GM18870 (cell line): ENCODE measurements around the gene FBXO34.
"Not testable (repeated sequence)": the region's sequence is repeated elsewhere in the genome, so short reads cannot be mapped to it uniquely, and the experiment has no call there.

Source experiments
- ATAC-seq: cut with Tn5 transposase; IDR thresholded peaks from one replicate; pipeline ENCODE4 v1.9.1; 2021; ENCODE audit warnings: moderate library complexity; ENCODE audit not compliant: unreplicated experiment

FBXO34 gene

DNA sequence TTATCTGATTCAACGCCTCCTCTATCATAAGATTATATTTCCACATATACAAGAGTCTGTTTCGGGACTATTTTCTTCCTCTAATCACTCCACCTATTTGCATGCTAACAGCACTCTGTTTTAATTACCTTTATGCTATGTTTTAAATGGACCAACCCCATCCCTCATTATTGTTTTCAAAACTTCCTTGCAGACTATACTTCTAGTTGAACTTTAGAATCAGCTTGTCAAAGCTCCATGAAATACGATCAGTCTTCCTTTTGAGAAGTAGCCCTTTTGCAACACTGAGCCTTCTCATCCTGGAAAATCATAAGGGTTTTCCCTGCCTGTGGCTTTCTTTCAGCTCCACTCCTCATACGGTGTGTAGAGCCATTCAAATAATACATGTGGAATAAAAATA is 103.5 kb downstream of the FBXO34 start:
- no peak for ATAC-seq

- ATAC-seq = no peak
Measured at GRCh38 chr14:55377236-55377635, 106.0 kb downstream of the FBXO34 start.

DNA sequence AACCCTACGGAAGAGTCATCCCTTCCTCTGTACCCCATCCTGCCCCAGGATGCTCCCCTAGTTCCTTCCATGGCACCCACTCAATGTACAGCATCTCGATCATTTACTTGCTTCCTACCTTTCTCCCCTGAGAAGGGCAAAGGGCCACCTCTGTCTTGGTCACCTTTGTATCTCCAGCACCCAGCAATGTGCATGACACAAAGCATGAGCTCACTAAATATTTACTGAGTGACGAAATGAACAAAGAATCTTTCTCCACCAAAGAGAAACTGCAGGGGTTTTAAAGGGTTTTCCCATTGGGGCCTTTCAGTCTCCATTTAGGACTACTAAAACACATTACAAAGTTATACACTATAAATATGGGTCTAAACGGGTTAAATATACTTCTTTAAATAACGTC is 109.8 kb downstream of the FBXO34 start:
- ATAC-seq = no peak

- no peak for ATAC-seq
Measured at GRCh38 chr14:55381561-55381960, 110.3 kb downstream of the FBXO34 start.

GRCh38 chr14:55382483-55382882 is 111.3 kb downstream of the FBXO34 start:
- no peak for ATAC-seq

GRCh38 chr14:55383056-55383466 is 111.8 kb downstream of the FBXO34 start:
- ATAC-seq = not testable (repeated sequence)

- ATAC-seq = no peak
Measured at GRCh38 chr14:55383541-55384140, 112.4 kb downstream of the FBXO34 start.

GRCh38 chr14:55384536-55384935 is 113.3 kb downstream of the FBXO34 start:
- no peak for ATAC-seq

GRCh38 chr14:55386037-55386808 is 115.0 kb downstream of the FBXO34 start:
- ATAC-seq = no peak

DNA sequence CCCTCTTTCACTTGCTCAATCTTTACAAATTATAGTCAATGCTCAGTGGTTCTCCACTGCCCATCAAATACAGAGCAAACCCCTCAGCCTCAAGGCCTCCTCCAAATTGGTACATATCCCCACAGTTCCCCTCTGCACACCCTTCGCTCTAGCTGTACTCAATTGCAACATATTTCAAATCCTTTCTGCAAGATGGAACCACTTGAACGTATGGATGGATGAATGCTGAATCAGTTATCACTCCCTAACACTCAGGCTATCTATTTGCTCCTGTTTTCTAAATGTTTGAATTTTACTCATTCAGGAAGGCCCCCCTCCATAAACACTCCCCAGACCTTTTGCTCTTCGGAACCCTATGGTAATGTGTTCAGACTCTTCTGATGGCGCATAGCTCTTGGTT is 115.9 kb downstream of the FBXO34 start:
- no peak for ATAC-seq

DNA sequence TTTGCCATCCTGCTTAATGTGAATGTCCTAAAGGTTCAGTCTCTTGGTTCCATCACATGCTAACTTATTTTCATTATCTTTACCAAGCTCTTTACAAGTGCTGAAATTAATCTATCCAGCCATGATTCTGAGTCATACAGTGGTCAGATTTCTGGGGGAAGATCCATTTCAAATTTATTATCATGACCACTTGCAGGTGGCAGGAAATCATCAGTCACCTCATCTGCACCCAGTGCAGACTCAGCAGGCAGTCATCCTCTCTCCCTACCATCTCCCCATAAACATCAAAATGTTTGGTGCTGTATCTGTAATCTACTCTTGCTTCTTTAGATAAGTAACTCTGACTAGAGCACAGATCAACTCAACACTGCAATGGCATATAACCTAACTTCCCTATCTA is 116.9 kb downstream of the FBXO34 start:
- ATAC-seq = no peak

- ATAC-seq = no peak
Measured at GRCh38 chr14:55389330-55389729, 118.1 kb downstream of the FBXO34 start.

GRCh38 chr14:55398679-55399078 is 127.5 kb downstream of the FBXO34 start:
- no peak for ATAC-seq

DNA sequence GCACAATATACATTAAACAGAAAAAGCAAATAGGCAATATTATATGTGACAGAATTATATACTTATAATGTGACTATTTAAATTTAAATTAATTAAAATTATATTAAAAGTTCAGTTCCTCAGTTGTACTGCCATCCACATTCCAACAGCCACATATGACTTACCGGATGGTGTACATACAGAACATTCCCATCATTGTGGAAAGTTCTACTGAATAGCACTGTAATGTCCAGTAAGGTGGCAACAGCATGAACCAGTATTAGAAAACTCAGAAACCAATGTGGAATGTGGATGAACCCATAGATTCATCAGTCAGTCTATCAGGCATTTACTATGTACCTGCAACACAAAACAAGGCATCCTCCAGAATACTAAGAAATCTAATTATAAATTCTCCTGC is 128.0 kb downstream of the FBXO34 start:
- ATAC-seq = no peak

DNA sequence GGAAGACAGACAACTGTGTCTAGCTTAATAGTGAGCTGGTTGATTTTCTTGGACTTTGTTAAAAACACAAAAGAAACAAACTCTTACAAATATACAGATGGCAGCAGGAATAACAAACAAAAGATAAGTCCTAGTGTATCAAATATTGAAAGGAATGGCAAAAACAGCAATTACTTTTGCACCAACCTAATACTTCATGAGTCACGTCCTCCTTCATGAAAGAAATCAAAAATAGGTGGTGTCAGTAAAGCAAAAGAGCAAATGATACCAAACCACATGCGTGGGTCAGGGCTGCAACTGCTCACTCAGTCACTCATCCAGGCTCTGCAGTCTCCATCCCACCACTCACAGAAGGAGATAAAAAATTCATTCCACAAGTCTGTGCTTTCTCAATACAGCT is 128.6 kb downstream of the FBXO34 start:
- ATAC-seq = no peak

GRCh38 chr14:55401751-55402150 is 130.5 kb downstream of the FBXO34 start:
- ATAC-seq = no peak
